ENCODE measurements around the gene DLGAP3.

DNA sequence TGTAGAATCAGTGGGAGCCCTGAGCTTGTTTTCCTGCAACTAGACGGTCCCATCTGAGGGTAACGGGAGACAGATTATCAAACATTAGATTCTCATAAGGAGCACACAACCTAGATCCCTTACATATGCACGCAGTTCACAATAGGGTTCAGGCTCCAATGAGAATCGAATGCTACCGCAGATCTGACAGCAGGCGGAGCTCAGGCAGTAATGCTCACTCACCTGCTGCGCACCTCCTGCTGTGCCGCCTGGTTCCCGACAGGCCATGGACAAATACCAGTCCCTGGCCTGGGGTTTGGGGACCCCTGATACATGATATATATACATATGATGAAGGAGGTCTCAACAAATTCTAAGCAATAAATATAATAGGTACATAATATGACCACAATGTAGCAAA is 50.2 kb downstream of the DLGAP3 start:
- TF ChIP-seq CTCF (IDR thresholded peaks at IDR 0.05; ENCODE audit: borderline replicate concordance, extremely low read depth, low read length, poor library complexity, severe bottlenecking) (no peak), EZH2 (IDR thresholded peaks at IDR 0.05; ENCODE audit: borderline replicate concordance, low read depth, low read length, severe bottlenecking) (no peak)
